HEK293 (cell line): ENCODE data around the gene FNDC11.

Source experiments
- BCL6B ChIP-seq: fragments of 450-650 bp; formaldehyde crosslinking; IDR thresholded peaks from 2 replicates; pipeline ENCODE4 v1.5.1; 2017; ENCODE audit warnings: missing biosample characterization, missing genetic modification characterization
- KLF10 ChIP-seq: fragments of 450-650 bp; IDR thresholded peaks from 2 replicates; pipeline ENCODE4 v1.5.1; 2018; ENCODE audit warnings: missing biosample characterization, mild to moderate bottlenecking, missing genetic modification characterization
- PRDM1 ChIP-seq: fragments of 450-650 bp; formaldehyde crosslinking; IDR thresholded peaks from 2 replicates; pipeline ENCODE4; 2016; ENCODE audit warnings: missing biosample characterization, missing genetic modification characterization
- SP3 ChIP-seq: fragments of 450-650 bp; formaldehyde crosslinking; IDR thresholded peaks from 2 replicates; pipeline ENCODE4 v1.5.1; 2016; ENCODE audit warnings: missing biosample characterization, missing genetic modification characterization
- YY1 ChIP-seq: fragments of 450-650 bp; formaldehyde crosslinking; IDR thresholded peaks from 2 replicates; pipeline ENCODE4 v1.5.1; 2018; ENCODE audit warnings: missing biosample characterization, missing genetic modification characterization
- ZFHX2 ChIP-seq: fragments of 450-650 bp; formaldehyde crosslinking; conservative IDR thresholded peaks from 2 replicates; pipeline ENCODE4 v1.5.1; 2016; ENCODE audit warnings: missing biosample characterization, missing genetic modification characterization
- ZFP69B ChIP-seq: fragments of 450-650 bp; formaldehyde crosslinking; IDR thresholded peaks from 2 replicates; pipeline ENCODE4 v1.5.1; 2016; ENCODE audit warnings: missing biosample characterization, missing genetic modification characterization
- ZIC2 ChIP-seq: fragments of 450-650 bp; formaldehyde crosslinking; IDR thresholded peaks from 2 replicates; pipeline ENCODE4 v1.5.1; 2016; ENCODE audit warnings: missing biosample characterization, missing genetic modification characterization
- ZNF211 ChIP-seq: fragments of 450-650 bp; formaldehyde crosslinking; IDR thresholded peaks from 2 replicates; pipeline ENCODE4 v1.5.1; 2016; ENCODE audit warnings: low read depth, missing biosample characterization, missing genetic modification characterization
- ZNF266 ChIP-seq: fragments of 450-650 bp; formaldehyde crosslinking; IDR thresholded peaks from 2 replicates; pipeline ENCODE4 v1.5.1; 2016; ENCODE audit warnings: missing biosample characterization, missing genetic modification characterization, low read depth
- ZNF37A ChIP-seq: fragments of 450-650 bp; IDR thresholded peaks from 2 replicates; pipeline ENCODE4 v1.5.1; 2018; ENCODE audit warnings: missing biosample characterization, missing genetic modification characterization
- ZNF510 ChIP-seq: fragments of 450-650 bp; formaldehyde crosslinking; IDR thresholded peaks from 2 replicates; pipeline ENCODE4 v1.5.1; 2018; ENCODE audit warnings: mild to moderate bottlenecking, missing genetic modification characterization, missing biosample characterization; ENCODE audit not compliant: insufficient replicate concordance
- ZNF513 ChIP-seq: fragments of 450-650 bp; IDR thresholded peaks from 2 replicates; pipeline ENCODE4 v1.5.1; 2018; ENCODE audit warnings: missing biosample characterization, missing genetic modification characterization
- ZNF549 ChIP-seq: fragments of 450-650 bp; IDR thresholded peaks from 2 replicates; pipeline ENCODE4 v1.5.1; 2018; ENCODE audit warnings: missing biosample characterization, missing genetic modification characterization, mild to moderate bottlenecking, inconsistent platforms, moderate library complexity
- ZNF558 ChIP-seq: fragments of 450-650 bp; formaldehyde crosslinking; IDR thresholded peaks from 2 replicates; pipeline ENCODE4 v1.5.1; 2016; ENCODE audit warnings: missing biosample characterization, missing genetic modification characterization
- ZNF571 ChIP-seq: fragments of 450-650 bp; formaldehyde crosslinking; IDR thresholded peaks from 2 replicates; pipeline ENCODE4 v1.5.0; 2017; ENCODE audit warnings: missing biosample characterization, missing genetic modification characterization
- ZNF580 ChIP-seq: fragments of 450-650 bp; formaldehyde crosslinking; IDR thresholded peaks from 2 replicates; pipeline ENCODE4 v1.5.1; 2016; ENCODE audit warnings: missing biosample characterization, missing genetic modification characterization
- ZNF585B ChIP-seq: fragments of 450-650 bp; formaldehyde crosslinking; IDR thresholded peaks from 2 replicates; pipeline ENCODE4 v1.5.1; 2016; ENCODE audit warnings: missing biosample characterization, missing genetic modification characterization
- ZNF596 ChIP-seq: fragments of 450-650 bp; IDR thresholded peaks from 2 replicates; pipeline ENCODE4 v1.5.0; 2018; ENCODE audit warnings: missing biosample characterization, mild to moderate bottlenecking, missing genetic modification characterization, moderate library complexity
- ZNF600 ChIP-seq: fragments of 450-650 bp; formaldehyde crosslinking; IDR thresholded peaks from 2 replicates; pipeline ENCODE4 v1.5.1; 2016; ENCODE audit warnings: missing biosample characterization, missing genetic modification characterization
- ZNF624 ChIP-seq: fragments of 450-650 bp; formaldehyde crosslinking; IDR thresholded peaks from 2 replicates; pipeline ENCODE4 v1.5.1; 2017; ENCODE audit warnings: missing biosample characterization, missing genetic modification characterization
- ZNF658 ChIP-seq: fragments of 450-650 bp; formaldehyde crosslinking; IDR thresholded peaks from 2 replicates; pipeline ENCODE4; 2016; ENCODE audit warnings: missing biosample characterization, missing genetic modification characterization
- ZNF747 ChIP-seq: fragments of 450-650 bp; formaldehyde crosslinking; IDR thresholded peaks from 2 replicates; pipeline ENCODE4 v1.5.1; 2016; ENCODE audit warnings: missing biosample characterization, missing genetic modification characterization
- ZNF792 ChIP-seq: fragments of 450-650 bp; formaldehyde crosslinking; IDR thresholded peaks from 2 replicates; pipeline ENCODE4 v1.5.1; 2016; ENCODE audit warnings: missing biosample characterization, missing genetic modification characterization
- TF ChIP-seq, protein P1 (sequence below): fragments of 450-650 bp; formaldehyde crosslinking; IDR thresholded peaks from 2 replicates; pipeline ENCODE4 v1.5.1; 2016; ENCODE audit warnings: missing biosample characterization, missing genetic modification characterization
- TF ChIP-seq, protein P2 (sequence below): fragments of 450-650 bp; formaldehyde crosslinking; IDR thresholded peaks from 2 replicates; pipeline ENCODE4 v1.5.1; 2017; ENCODE audit warnings: missing biosample characterization, missing genetic modification characterization
- TF ChIP-seq, protein P3 (sequence below): fragments of 450-650 bp; formaldehyde crosslinking; IDR thresholded peaks from 2 replicates; pipeline ENCODE4 v1.5.1; 2017; ENCODE audit warnings: missing biosample characterization, missing genetic modification characterization
- TF ChIP-seq, protein P4 (sequence below): fragments of 450-650 bp; formaldehyde crosslinking; IDR thresholded peaks from 2 replicates; pipeline ENCODE4 v1.5.1; 2016; ENCODE audit warnings: missing biosample characterization, missing genetic modification characterization, low read depth

The FNDC11 gene

GRCh38 chr20:63537525-63538203 lies 16.3 kb upstream of the FNDC11 start (continued):
- TF ChIP-seq, protein P1, sequence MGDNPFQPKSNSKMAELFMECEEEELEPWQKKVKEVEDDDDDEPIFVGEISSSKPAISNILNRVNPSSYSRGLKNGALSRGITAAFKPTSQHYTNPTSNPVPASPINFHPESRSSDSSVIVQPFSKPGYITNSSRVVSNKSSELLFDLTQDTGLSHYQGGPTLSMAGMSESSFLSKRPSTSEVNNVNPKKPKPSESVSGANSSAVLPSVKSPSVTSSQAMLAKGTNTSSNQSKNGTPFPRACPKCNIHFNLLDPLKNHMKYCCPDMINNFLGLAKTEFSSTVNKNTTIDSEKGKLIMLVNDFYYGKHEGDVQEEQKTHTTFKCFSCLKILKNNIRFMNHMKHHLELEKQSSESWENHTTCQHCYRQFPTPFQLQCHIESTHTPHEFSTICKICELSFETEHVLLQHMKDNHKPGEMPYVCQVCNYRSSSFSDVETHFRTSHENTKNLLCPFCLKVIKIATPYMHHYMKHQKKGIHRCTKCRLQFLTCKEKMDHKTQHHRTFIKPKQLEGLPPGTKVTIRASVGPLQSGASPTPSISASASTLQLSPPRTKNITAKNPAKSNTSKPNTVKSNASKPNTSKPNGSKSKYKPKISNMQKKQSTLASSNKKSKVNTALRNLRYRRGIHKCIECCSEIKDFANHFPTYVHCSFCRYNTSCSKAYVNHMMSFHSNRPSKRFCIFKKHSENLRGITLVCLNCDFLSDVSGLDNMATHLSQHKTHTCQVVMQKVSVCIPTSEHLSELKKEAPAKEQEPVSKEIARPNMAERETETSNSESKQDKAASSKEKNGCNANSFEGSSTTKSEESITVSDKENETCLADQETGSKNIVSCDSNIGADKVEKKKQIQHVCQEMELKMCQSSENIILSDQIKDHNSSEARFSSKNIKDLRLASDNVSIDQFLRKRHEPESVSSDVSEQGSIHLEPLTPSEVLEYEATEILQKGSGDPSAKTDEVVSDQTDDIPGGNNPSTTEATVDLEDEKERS: no peak
- TF ChIP-seq SP3 (tag by site-specific recombination) (peak; percentile 91), ZNF585B (tag by site-specific recombination) (no peak), ZNF558 (tag by site-specific recombination) (0 out of 2 replicates have a peak, but pooled peaks have one; percentile 33), ZNF513 (no peak), BCL6B (tag by site-specific recombination) (no peak), ZNF624 (tag by site-specific recombination) (no peak), ZIC2 (tag by site-specific recombination) (no peak; the same call in none of the 2 replicates), ZNF211 (no peak), ZNF658 (tag by site-specific recombination) (no peak), YY1 (peak; percentile 68; the same call in 1 of the 2 replicates), ZNF596 (tag by site-specific recombination) (no peak), ZNF571 (tag by site-specific recombination) (no peak), ZNF549 (tag by site-specific recombination) (no peak), ZNF266 (no peak), ZFP69B (tag by site-specific recombination) (peak; percentile 84), PRDM1 (no peak), ZNF747 (no peak), ZNF792 (no peak), ZNF510 (tag by site-specific recombination) (no peak), ZNF580 (tag by site-specific recombination) (peak; percentile 28; the same call in 1 of the 2 replicates), ZNF37A (tag by site-specific recombination) (no peak), KLF10 (peak; percentile 62; the same call in 1 of the 2 replicates), ZFHX2 (tag by site-specific recombination) (peak; percentile 82), ZNF600 (peak; percentile 61; the same call in 1 of the 2 replicates)
- TF ChIP-seq, protein P2, sequence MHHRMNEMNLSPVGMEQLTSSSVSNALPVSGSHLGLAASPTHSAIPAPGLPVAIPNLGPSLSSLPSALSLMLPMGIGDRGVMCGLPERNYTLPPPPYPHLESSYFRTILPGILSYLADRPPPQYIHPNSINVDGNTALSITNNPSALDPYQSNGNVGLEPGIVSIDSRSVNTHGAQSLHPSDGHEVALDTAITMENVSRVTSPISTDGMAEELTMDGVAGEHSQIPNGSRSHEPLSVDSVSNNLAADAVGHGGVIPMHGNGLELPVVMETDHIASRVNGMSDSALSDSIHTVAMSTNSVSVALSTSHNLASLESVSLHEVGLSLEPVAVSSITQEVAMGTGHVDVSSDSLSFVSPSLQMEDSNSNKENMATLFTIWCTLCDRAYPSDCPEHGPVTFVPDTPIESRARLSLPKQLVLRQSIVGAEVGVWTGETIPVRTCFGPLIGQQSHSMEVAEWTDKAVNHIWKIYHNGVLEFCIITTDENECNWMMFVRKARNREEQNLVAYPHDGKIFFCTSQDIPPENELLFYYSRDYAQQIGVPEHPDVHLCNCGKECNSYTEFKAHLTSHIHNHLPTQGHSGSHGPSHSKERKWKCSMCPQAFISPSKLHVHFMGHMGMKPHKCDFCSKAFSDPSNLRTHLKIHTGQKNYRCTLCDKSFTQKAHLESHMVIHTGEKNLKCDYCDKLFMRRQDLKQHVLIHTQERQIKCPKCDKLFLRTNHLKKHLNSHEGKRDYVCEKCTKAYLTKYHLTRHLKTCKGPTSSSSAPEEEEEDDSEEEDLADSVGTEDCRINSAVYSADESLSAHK (tag by site-specific recombination): peak; percentile 88
- TF ChIP-seq, protein P3, sequence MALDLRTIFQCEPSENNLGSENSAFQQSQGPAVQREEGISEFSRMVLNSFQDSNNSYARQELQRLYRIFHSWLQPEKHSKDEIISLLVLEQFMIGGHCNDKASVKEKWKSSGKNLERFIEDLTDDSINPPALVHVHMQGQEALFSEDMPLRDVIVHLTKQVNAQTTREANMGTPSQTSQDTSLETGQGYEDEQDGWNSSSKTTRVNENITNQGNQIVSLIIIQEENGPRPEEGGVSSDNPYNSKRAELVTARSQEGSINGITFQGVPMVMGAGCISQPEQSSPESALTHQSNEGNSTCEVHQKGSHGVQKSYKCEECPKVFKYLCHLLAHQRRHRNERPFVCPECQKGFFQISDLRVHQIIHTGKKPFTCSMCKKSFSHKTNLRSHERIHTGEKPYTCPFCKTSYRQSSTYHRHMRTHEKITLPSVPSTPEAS (tag by site-specific recombination): 0 out of 2 replicates have a peak, but pooled peaks have one; percentile 33
- TF ChIP-seq, protein P4, sequence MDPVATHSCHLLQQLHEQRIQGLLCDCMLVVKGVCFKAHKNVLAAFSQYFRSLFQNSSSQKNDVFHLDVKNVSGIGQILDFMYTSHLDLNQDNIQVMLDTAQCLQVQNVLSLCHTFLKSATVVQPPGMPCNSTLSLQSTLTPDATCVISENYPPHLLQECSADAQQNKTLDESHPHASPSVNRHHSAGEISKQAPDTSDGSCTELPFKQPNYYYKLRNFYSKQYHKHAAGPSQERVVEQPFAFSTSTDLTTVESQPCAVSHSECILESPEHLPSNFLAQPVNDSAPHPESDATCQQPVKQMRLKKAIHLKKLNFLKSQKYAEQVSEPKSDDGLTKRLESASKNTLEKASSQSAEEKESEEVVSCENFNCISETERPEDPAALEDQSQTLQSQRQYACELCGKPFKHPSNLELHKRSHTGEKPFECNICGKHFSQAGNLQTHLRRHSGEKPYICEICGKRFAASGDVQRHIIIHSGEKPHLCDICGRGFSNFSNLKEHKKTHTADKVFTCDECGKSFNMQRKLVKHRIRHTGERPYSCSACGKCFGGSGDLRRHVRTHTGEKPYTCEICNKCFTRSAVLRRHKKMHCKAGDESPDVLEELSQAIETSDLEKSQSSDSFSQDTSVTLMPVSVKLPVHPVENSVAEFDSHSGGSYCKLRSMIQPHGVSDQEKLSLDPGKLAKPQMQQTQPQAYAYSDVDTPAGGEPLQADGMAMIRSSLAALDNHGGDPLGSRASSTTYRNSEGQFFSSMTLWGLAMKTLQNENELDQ: no peak
